Calu3 (cell line): Measurements from ENCODE around the gene HECTD1. TPM values are rescaled to one million over a fixed set of nuclear protein-coding genes. Genes with fewer than 3 reads are reported as not detected.

ENCODE experiments used
- BruUV-seq: library from RNA; stranded (reverse); fragments of 400-500 nt; replicated peaks from 2 replicates; lab custom pipeline; 2021; lab: Mats Ljungman, UMichigan
- CTCF ChIA-PET: fragments of 300-600 bp; sonication (Branson Sonifier 250); formaldehyde crosslinking; loops from one replicate; lab custom pipeline; 2022; ENCODE audit warnings: antibody characterized with exemption; lab: Charles Lee
- DNase-seq: peaks from one replicate; pipeline ENCODE4 v3.0.0; 2022
- H3K27ac Mint-ChIP-seq: one replicate; pipeline ENCODE4 v1.8.0; 2022; ENCODE audit warnings: mixed read lengths; ENCODE audit not compliant: unreplicated experiment
- H3K27me3 Mint-ChIP-seq: one replicate; pipeline ENCODE4 v1.8.0; 2022; ENCODE audit warnings: mixed read lengths; ENCODE audit not compliant: unreplicated experiment
- H3K36me3 Mint-ChIP-seq: one replicate; pipeline ENCODE4 v1.8.0; 2022; ENCODE audit warnings: mild to moderate bottlenecking, moderate library complexity, mixed read lengths; ENCODE audit not compliant: insufficient read depth, unreplicated experiment
- H3K4me1 Mint-ChIP-seq: one replicate; pipeline ENCODE4 v1.8.0; 2022; ENCODE audit warnings: mild to moderate bottlenecking, low read depth, mixed read lengths; ENCODE audit not compliant: unreplicated experiment
- H3K4me3 Mint-ChIP-seq: one replicate; pipeline ENCODE4 v1.8.0; 2022; ENCODE audit warnings: mild to moderate bottlenecking, low read depth, moderate library complexity, mixed read lengths; ENCODE audit not compliant: unreplicated experiment
- H3K9me3 Mint-ChIP-seq: one replicate; pipeline ENCODE4 v1.8.0; 2022; ENCODE audit warnings: low read depth, mixed read lengths; ENCODE audit not compliant: unreplicated experiment
- intact Hi-C: fragments of 100-400 bp; cut with micrococcal nuclease; formaldehyde crosslinking; loops from one replicate; pipeline ENCODE4 v1.10.0; 2022; ENCODE audit not compliant: unreplicated experiment
- total RNA-seq: library from RNA; stranded (reverse); gene quantifications from 2 replicates; pipeline ENCODE4 v1.2.3, GENCODE V29; 2022
- TF ChIP-seq, protein P1 (sequence below): fragments of 200-600 bp; IDR thresholded peaks from one replicate; pipeline ENCODE4 v1.8.0; 2022; ENCODE audit warnings: antibody characterized with exemption; ENCODE audit not compliant: unreplicated experiment

Gene HECTD1
- total RNA-seq, 1 experiment from 2014 or later, result 98.6 TPM

DNA sequence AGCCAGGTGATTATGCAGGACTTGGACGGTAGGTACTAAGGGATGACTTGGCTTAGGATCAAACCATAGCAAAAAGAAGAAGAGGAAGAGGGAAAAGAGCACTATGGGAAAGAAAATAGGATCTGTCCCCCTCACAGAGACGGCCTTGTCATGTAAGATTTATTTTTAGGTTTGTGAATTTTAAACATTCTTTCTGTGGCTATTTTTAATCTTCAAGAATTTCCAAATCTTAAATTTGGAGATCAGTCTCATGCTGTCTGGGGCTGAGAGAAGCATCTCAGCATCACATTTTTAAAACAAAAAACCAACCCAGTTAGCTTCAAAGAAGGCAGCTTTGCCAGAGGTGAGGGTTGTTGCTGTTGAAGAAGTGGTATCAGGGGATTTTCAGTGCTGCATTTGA, 128.8 kb downstream of the HECTD1 start:
- Mint-ChIP-seq H3K4me3 (no peak overlapping the region), H3K9me3 (peaks cover 4% of the 10 kb centered on the region), H3K27me3 (no peaks in the 10 kb centered on the region), H3K27ac (no peak overlapping the region), H3K36me3 (no peaks in the 10 kb centered on the region), H3K4me1 (no peaks in the 10 kb centered on the region)
- BruUV-seq, result no TSS peak
- CTCF ChIA-PET, result interaction anchor here (0.6 kb wide), 1 partner anchor 56 kb away, joined by 4 read pairs; no protein-coding TSS in a partner anchor
- TF ChIP-seq, protein P1, sequence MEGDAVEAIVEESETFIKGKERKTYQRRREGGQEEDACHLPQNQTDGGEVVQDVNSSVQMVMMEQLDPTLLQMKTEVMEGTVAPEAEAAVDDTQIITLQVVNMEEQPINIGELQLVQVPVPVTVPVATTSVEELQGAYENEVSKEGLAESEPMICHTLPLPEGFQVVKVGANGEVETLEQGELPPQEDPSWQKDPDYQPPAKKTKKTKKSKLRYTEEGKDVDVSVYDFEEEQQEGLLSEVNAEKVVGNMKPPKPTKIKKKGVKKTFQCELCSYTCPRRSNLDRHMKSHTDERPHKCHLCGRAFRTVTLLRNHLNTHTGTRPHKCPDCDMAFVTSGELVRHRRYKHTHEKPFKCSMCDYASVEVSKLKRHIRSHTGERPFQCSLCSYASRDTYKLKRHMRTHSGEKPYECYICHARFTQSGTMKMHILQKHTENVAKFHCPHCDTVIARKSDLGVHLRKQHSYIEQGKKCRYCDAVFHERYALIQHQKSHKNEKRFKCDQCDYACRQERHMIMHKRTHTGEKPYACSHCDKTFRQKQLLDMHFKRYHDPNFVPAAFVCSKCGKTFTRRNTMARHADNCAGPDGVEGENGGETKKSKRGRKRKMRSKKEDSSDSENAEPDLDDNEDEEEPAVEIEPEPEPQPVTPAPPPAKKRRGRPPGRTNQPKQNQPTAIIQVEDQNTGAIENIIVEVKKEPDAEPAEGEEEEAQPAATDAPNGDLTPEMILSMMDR, result no peak
- intact Hi-C loops, result no loop called here
- no peak for DNase-seq

DNA sequence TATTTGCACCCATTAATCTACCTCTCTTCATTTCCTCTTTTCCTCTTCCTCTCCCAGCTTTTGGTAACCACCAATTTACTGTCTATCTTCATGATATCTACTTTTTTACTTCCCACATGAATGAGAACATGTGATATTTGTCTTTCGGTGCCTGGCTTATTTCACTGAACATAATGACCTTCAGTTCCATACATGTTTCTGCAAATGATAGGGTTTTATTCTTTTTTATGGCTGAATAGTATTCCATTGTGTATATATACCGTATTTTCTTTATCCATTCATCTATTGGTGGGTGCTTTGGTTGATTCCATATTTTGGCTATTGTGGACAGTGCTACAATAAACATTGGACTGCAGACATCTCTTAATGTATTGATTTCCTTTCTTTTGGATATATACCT, 132.4 kb downstream of the HECTD1 start:
- Mint-ChIP-seq H3K27me3 (no peaks in the 10 kb centered on the region), H3K36me3 (no peaks in the 10 kb centered on the region), H3K9me3 (peaks cover 4% of the 10 kb centered on the region), H3K4me1 (no peaks in the 10 kb centered on the region), H3K27ac (no peak overlapping the region), H3K4me3 (no peak overlapping the region)
- BruUV-seq, result no TSS peak
- CTCF ChIA-PET, result no interaction called here
- TF ChIP-seq, protein P1, result no peak
- intact Hi-C loops, result no loop called here
- DNase-seq, result no peak

DNA sequence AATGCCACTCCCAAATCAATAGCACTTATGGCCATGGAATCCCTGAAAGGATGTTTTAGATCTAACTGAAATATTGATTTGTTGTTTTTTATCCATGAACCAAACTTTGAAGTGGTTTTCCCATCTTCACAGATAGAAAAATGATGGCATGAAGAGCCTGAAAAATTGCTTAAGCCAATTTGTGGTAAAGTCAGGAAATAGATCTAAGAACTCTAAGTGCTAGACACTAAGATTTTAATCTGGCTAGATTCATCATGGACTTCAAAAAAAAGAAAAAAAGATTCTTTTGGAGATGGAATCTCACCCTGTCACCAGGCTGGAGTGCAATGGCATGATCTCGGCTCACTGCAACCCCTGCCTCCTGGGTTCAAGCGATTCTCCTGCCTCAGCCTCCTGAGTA, 136.4 kb downstream of the HECTD1 start:
- DNase-seq, result no peak
- intact Hi-C loops, result no loop called here
- Mint-ChIP-seq H3K4me1 (peaks cover 2% of the 10 kb centered on the region), H3K4me3 (no peak overlapping the region), H3K27me3 (no peaks in the 10 kb centered on the region), H3K9me3 (peaks cover 4% of the 10 kb centered on the region), H3K27ac (no peak overlapping the region), H3K36me3 (peaks cover 5% of the 10 kb centered on the region)
- TF ChIP-seq, protein P1, result no peak
- BruUV-seq, result no TSS peak
- CTCF ChIA-PET, result no interaction called here

DNA sequence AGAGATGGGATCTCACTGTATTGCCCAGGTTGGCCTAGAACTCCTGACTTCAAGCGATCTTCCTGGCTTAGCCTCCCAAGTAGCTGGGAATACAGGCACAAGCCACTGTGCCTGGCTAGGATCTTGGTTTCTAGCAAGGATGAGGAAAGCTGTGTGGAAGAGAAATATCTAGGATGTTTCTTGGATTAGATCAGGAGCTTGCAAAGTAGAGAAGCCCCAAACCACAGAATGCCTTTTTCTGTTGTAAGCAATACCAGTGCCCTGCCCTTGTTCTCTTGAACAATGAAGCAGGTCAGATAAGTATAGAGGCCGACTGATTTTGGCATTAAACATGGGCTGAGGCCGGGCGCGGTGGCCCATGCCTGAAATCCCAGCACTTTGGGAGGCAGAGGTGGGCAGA, 137.2 kb downstream of the HECTD1 start:
- CTCF ChIA-PET, result no interaction called here
- Mint-ChIP-seq H3K4me1 (peaks cover 5% of the 10 kb centered on the region), H3K27ac (no peak overlapping the region), H3K27me3 (no peaks in the 10 kb centered on the region), H3K36me3 (peaks cover 5% of the 10 kb centered on the region), H3K4me3 (no peak overlapping the region), H3K9me3 (peaks cover 4% of the 10 kb centered on the region)
- BruUV-seq, result no TSS peak
- intact Hi-C loops, result no loop called here
- no peak for DNase-seq
- TF ChIP-seq, protein P1, result no peak
